HG02623 (cell line): Measurements from ENCODE around the gene PPP2R5C.
"Not testable (repeated sequence)": the region's sequence is repeated elsewhere in the genome, so short reads cannot be mapped to it uniquely, and the experiment has no call there.

Experiments used
- ATAC-seq: cut with Tn5 transposase; IDR thresholded peaks from one replicate; pipeline ENCODE4 v1.9.1; 2021; ENCODE audit warnings: moderate library complexity; ENCODE audit not compliant: unreplicated experiment

Gene PPP2R5C

GRCh38 chr14:101761032-101761880 lies at the start of gene PPP2R5C:
Gene PPP2R5C (plus strand): TSS chr14:101761709. CDS start chr14:101761894, 185 bp downstream.
- peak; percentile 55 for ATAC-seq

- ATAC-seq = not testable (repeated sequence)
These were observed 49.7 kb upstream of the PPP2R5C start for GRCh38 chr14:101711857-101712233.

GRCh38 chr14:101712341-101712740 lies 49.2 kb upstream of the PPP2R5C start:
- ATAC-seq = not testable (repeated sequence)

- not testable (repeated sequence) for ATAC-seq
These were observed 48.4 kb upstream of the PPP2R5C start for GRCh38 chr14:101713091-101713490.

- no peak for ATAC-seq
These were observed 47.7 kb upstream of the PPP2R5C start for GRCh38 chr14:101713621-101714349.

- ATAC-seq = no peak
These were observed 47.1 kb upstream of the PPP2R5C start for GRCh38 chr14:101714394-101714793.

GRCh38 chr14:101715210-101716076 lies 46.1 kb upstream of the PPP2R5C start:
- no peak for ATAC-seq

GRCh38 chr14:101716077-101716950 lies 45.2 kb upstream of the PPP2R5C start:
- no peak for ATAC-seq

- ATAC-seq = no peak
These were observed 44.4 kb upstream of the PPP2R5C start for GRCh38 chr14:101716956-101717662.

GRCh38 chr14:101717663-101718490 lies 43.6 kb upstream of the PPP2R5C start:
- no peak for ATAC-seq

GRCh38 chr14:101719045-101719645 lies 42.4 kb upstream of the PPP2R5C start:
- no peak for ATAC-seq

- ATAC-seq = no peak
These were observed 41.8 kb upstream of the PPP2R5C start for GRCh38 chr14:101719708-101720107.

GRCh38 chr14:101721111-101721510 lies 40.4 kb upstream of the PPP2R5C start:
- no peak for ATAC-seq

- no peak for ATAC-seq
These were observed 39.4 kb upstream of the PPP2R5C start for GRCh38 chr14:101721951-101722661.

GRCh38 chr14:101723061-101723595 lies 38.4 kb upstream of the PPP2R5C start:
- no peak for ATAC-seq

- ATAC-seq = not testable (repeated sequence)
These were observed 35.9 kb upstream of the PPP2R5C start for GRCh38 chr14:101725652-101726051.

GRCh38 chr14:101726295-101726953 lies 35.1 kb upstream of the PPP2R5C start:
- no peak for ATAC-seq
